ENCODE data around the gene UBTD2.
"Not testable (repeated sequence)": the region's sequence is repeated elsewhere in the genome, so short reads cannot be mapped to it uniquely, and the experiment has no call there.

Gene UBTD2

GRCh38 chr5:172224996-172225395 lies 58.6 kb downstream of the UBTD2 start:
- in situ Hi-C loops (cut with HindIII; ENCODE audit: low pct_unique_long_range_greater_than_20kb, low sequenced_read_pairs), result no loop called here
- no peak for TF ChIP-seq JUND (IDR thresholded peaks at IDR 0.05; ENCODE audit: low read depth)

GRCh38 chr5:172223901-172224873 lies 59.4 kb downstream of the UBTD2 start:
- in situ Hi-C loops (cut with HindIII; ENCODE audit: low pct_unique_long_range_greater_than_20kb, low sequenced_read_pairs), result no loop called here
- no peak for DNase-seq (ENCODE audit: low read depth in 1 of 2, low spot score in 1 of 2)

More at GRCh38 chr5:172224996-172225395, 58.6 kb downstream of the UBTD2 start:
- no peak for DNase-seq (ENCODE audit: low read depth in 1 of 2, low spot score in 1 of 2)

GRCh38 chr5:172219296-172219695 lies 64.3 kb downstream of the UBTD2 start:
- no peak for DNase-seq (ENCODE audit: low read depth in 1 of 2, low spot score in 1 of 2)
- TF ChIP-seq JUND (IDR thresholded peaks at IDR 0.05; ENCODE audit: low read depth), result no peak
- in situ Hi-C loops (cut with HindIII; ENCODE audit: low pct_unique_long_range_greater_than_20kb, low sequenced_read_pairs), result no loop called here

More at GRCh38 chr5:172223901-172224873, 59.4 kb downstream of the UBTD2 start:
- TF ChIP-seq JUND (IDR thresholded peaks at IDR 0.05; ENCODE audit: low read depth), result no peak

- DNase-seq (ENCODE audit: low read depth in 1 of 2, low spot score in 1 of 2), result no peak
- in situ Hi-C loops (cut with HindIII; ENCODE audit: low pct_unique_long_range_greater_than_20kb, low sequenced_read_pairs), result no loop called here
- TF ChIP-seq JUND (IDR thresholded peaks at IDR 0.05; ENCODE audit: low read depth), result no peak
Observed at GRCh38 chr5:172216345-172216744, 67.2 kb downstream of the UBTD2 start.

- in situ Hi-C loops (cut with HindIII; ENCODE audit: low pct_unique_long_range_greater_than_20kb, low sequenced_read_pairs), result no loop called here
- DNase-seq (ENCODE audit: low read depth in 1 of 2, low spot score in 1 of 2), result no peak
- no peak for TF ChIP-seq JUND (IDR thresholded peaks at IDR 0.05; ENCODE audit: low read depth)
Observed at GRCh38 chr5:172213126-172213525, 70.4 kb downstream of the UBTD2 start.

GRCh38 chr5:172211676-172212075 lies 71.9 kb downstream of the UBTD2 start:
- no peak for TF ChIP-seq JUND (IDR thresholded peaks at IDR 0.05; ENCODE audit: low read depth)
- in situ Hi-C loops (cut with HindIII; ENCODE audit: low pct_unique_long_range_greater_than_20kb, low sequenced_read_pairs), result no loop called here
- no peak for DNase-seq (ENCODE audit: low read depth in 1 of 2, low spot score in 1 of 2)

- no peak for DNase-seq (ENCODE audit: low read depth in 1 of 2, low spot score in 1 of 2)
- TF ChIP-seq JUND (IDR thresholded peaks at IDR 0.05; ENCODE audit: low read depth), result no peak
- in situ Hi-C loops (cut with HindIII; ENCODE audit: low pct_unique_long_range_greater_than_20kb, low sequenced_read_pairs), result no loop called here
Observed at GRCh38 chr5:172209714-172210113, 73.8 kb downstream of the UBTD2 start.

GRCh38 chr5:172207511-172207910 lies 76.1 kb downstream of the UBTD2 start:
- no peak for DNase-seq (ENCODE audit: low read depth in 1 of 2, low spot score in 1 of 2)
- in situ Hi-C loops (cut with HindIII; ENCODE audit: low pct_unique_long_range_greater_than_20kb, low sequenced_read_pairs), result no loop called here
- TF ChIP-seq JUND (IDR thresholded peaks at IDR 0.05; ENCODE audit: low read depth), result no peak

- in situ Hi-C loops (cut with HindIII; ENCODE audit: low pct_unique_long_range_greater_than_20kb, low sequenced_read_pairs); DNase-seq (ENCODE audit: low read depth in 1 of 2, low spot score in 1 of 2): not testable (repeated sequence)
Observed at GRCh38 chr5:172205984-172206383, 77.6 kb downstream of the UBTD2 start.

- TF ChIP-seq JUND (IDR thresholded peaks at IDR 0.05; ENCODE audit: low read depth), result no peak
- in situ Hi-C loops (cut with HindIII; ENCODE audit: low pct_unique_long_range_greater_than_20kb, low sequenced_read_pairs), result no loop called here
- no peak for DNase-seq (ENCODE audit: low read depth in 1 of 2, low spot score in 1 of 2)
Observed at GRCh38 chr5:172200476-172200875, 83.1 kb downstream of the UBTD2 start.

GRCh38 chr5:172199446-172199845 lies 84.1 kb downstream of the UBTD2 start:
- no peak for DNase-seq (ENCODE audit: low read depth in 1 of 2, low spot score in 1 of 2)
- in situ Hi-C loops (cut with HindIII; ENCODE audit: low pct_unique_long_range_greater_than_20kb, low sequenced_read_pairs), result no loop called here
- TF ChIP-seq JUND (IDR thresholded peaks at IDR 0.05; ENCODE audit: low read depth), result no peak

GRCh38 chr5:172197775-172198174 lies 85.8 kb downstream of the UBTD2 start:
- in situ Hi-C loops (cut with HindIII; ENCODE audit: low pct_unique_long_range_greater_than_20kb, low sequenced_read_pairs), result not testable (repeated sequence)

GRCh38 chr5:172194985-172195774 lies 88.4 kb downstream of the UBTD2 start:
- in situ Hi-C loops (cut with HindIII; ENCODE audit: low pct_unique_long_range_greater_than_20kb, low sequenced_read_pairs), result no loop called here
- DNase-seq (ENCODE audit: low read depth in 1 of 2, low spot score in 1 of 2), result no peak
- no peak for TF ChIP-seq JUND (IDR thresholded peaks at IDR 0.05; ENCODE audit: low read depth)

More at GRCh38 chr5:172197775-172198174, 85.8 kb downstream of the UBTD2 start:
- not testable (repeated sequence) for DNase-seq (ENCODE audit: low read depth in 1 of 2, low spot score in 1 of 2)

All from T47D (cell line).